GM23338 (cell line): ENCODE results near the gene FRK. TPM values are rescaled to one million over a fixed set of nuclear protein-coding genes. Genes with fewer than 3 reads are reported as not detected.

Source experiments
- ATAC-seq: fragments of 200-7000 bp; cut with Tn5 transposase; 3 replicates; pipeline ENCODE4 v1.9.1; 2020
- DNase-seq: peaks from one replicate; pipeline ENCODE4 v3.0.0-alpha.2; 2015; ENCODE audit warnings: low spot score
- H2AFZ ChIP-seq: fragments of 200-600 bp; sonication (generic); 2 replicates; pipeline ENCODE4 v1.8.0; 2016; ENCODE audit warnings: antibody characterized with exemption, mild to moderate bottlenecking, moderate library complexity
- H3F3A ChIP-seq: fragments of 200-600 bp; sonication (generic); replicated peaks from 2 replicates; pipeline ENCODE4 v1.8.0; 2017; ENCODE audit warnings: antibody characterized with exemption, mixed run types, low read depth
- H3K27ac ChIP-seq: fragments of 200-600 bp; sonication (generic); 2 replicates; pipeline ENCODE4 v1.6.1; 2016; ENCODE audit warnings: low read depth
- H3K27me3 ChIP-seq: fragments of 200-600 bp; sonication (generic); 2 replicates; pipeline ENCODE4 v1.8.0; 2016; ENCODE audit warnings: mild to moderate bottlenecking, mixed run types, moderate library complexity; ENCODE audit not compliant: insufficient read depth
- H3K36me3 ChIP-seq: fragments of 200-600 bp; sonication (generic); 2 replicates; pipeline ENCODE4 v1.8.0; 2016; ENCODE audit warnings: mild to moderate bottlenecking; ENCODE audit not compliant: insufficient read depth
- H3K4me1 ChIP-seq: fragments of 200-600 bp; sonication (generic); 2 replicates; pipeline ENCODE4 v1.8.0; 2016; ENCODE audit warnings: mild to moderate bottlenecking, moderate library complexity; ENCODE audit not compliant: insufficient read depth
- H3K4me2 ChIP-seq: fragments of 200-600 bp; sonication (generic); 2 replicates; pipeline ENCODE4 v1.7.1; 2017; ENCODE audit warnings: mixed run types
- H3K4me3 ChIP-seq: fragments of 200-600 bp; sonication (generic); 2 replicates; pipeline ENCODE4 v1.6.1; 2016; ENCODE audit warnings: mixed run types
- H3K79me2 ChIP-seq: fragments of 200-600 bp; sonication (generic); replicated peaks from 2 replicates; pipeline ENCODE4 v1.8.0; 2017; ENCODE audit warnings: mild to moderate bottlenecking; ENCODE audit not compliant: insufficient read depth
- H3K9me2 ChIP-seq: fragments of 200-600 bp; sonication (generic); 2 replicates; pipeline ENCODE4 v1.8.0; 2017; ENCODE audit not compliant: insufficient read depth
- H4K20me1 ChIP-seq: fragments of 200-600 bp; sonication (generic); replicated peaks from 2 replicates; pipeline ENCODE4 v1.8.0; 2017; ENCODE audit warnings: mild to moderate bottlenecking; ENCODE audit not compliant: insufficient read depth
- H3K27ac Mint-ChIP-seq: 2 replicates; pipeline ENCODE4 v1.8.0; 2020; ENCODE audit warnings: inconsistent platforms, mild to moderate bottlenecking, moderate library complexity, mixed read lengths
- H3K27me3 Mint-ChIP-seq: 3 replicates; pipeline ENCODE4 v1.8.0; 2022; ENCODE audit warnings: low read depth, mild to moderate bottlenecking, moderate library complexity, mixed read lengths, inconsistent platforms; ENCODE audit not compliant: insufficient read depth, poor library complexity
- H3K36me3 Mint-ChIP-seq: 3 replicates; pipeline ENCODE4 v1.8.0; 2021; ENCODE audit warnings: low read depth, mild to moderate bottlenecking, inconsistent platforms, moderate library complexity, mixed read lengths
- H3K4me1 Mint-ChIP-seq: 3 replicates; pipeline ENCODE4 v1.8.0; 2020; ENCODE audit warnings: mild to moderate bottlenecking, inconsistent platforms, mixed read lengths
- H3K4me3 Mint-ChIP-seq: 3 replicates; pipeline ENCODE4 v1.8.0; 2021; ENCODE audit warnings: moderate library complexity, mild to moderate bottlenecking, inconsistent platforms, mixed read lengths
- H3K9me3 Mint-ChIP-seq: 3 replicates; pipeline ENCODE4 v1.8.0; 2020; ENCODE audit warnings: moderate library complexity, mild to moderate bottlenecking, inconsistent platforms, mixed read lengths
- CREB1 ChIP-seq: fragments of 250-450 bp; sonication (Bioruptor Pico); IDR thresholded peaks from 2 replicates; pipeline ENCODE4 v1.5.0; 2020; ENCODE audit warnings: low read depth, mild to moderate bottlenecking, moderate library complexity
- CTCF ChIP-seq, 2 experiments: fragments of 200-600 bp in 1 of 2; sonication (generic) in 1 of 2; conservative IDR thresholded peaks; 2 replicates each; pipeline versions ENCODE4 v1.5.1 to v1.6.1; 2016 to 2017; ENCODE audit warnings: antibody characterized with exemption in 2 of 2, low read depth in 2 of 2, mild to moderate bottlenecking in 2 of 2, moderate library complexity in 1 of 2
- EZH2phosphoT487 ChIP-seq: fragments of 200-600 bp; sonication (generic); IDR thresholded peaks from one replicate; pipeline ENCODE4 v1.8.1; 2018; ENCODE audit warnings: antibody characterized with exemption; ENCODE audit not compliant: unreplicated experiment
- JUNB ChIP-seq: IDR thresholded peaks from one replicate; pipeline ENCODE4 v1.6.1; 2016; ENCODE audit warnings: antibody characterized with exemption; ENCODE audit not compliant: unreplicated experiment
- NANOG ChIP-seq: IDR thresholded peaks from 2 replicates; pipeline ENCODE4 v1.6.1; 2016; ENCODE audit warnings: antibody characterized with exemption, borderline replicate concordance
- POLR2AphosphoS5 ChIP-seq: IDR thresholded peaks from 2 replicates; pipeline ENCODE4 v1.6.1; 2016; ENCODE audit warnings: antibody characterized with exemption, low read depth
- STAT1 ChIP-seq: IDR thresholded peaks from one replicate; pipeline ENCODE4 v1.6.1; 2016; ENCODE audit warnings: antibody characterized with exemption; ENCODE audit not compliant: unreplicated experiment
- ZNF331 ChIP-seq: fragments of 250-450 bp; sonication (Bioruptor Pico); IDR thresholded peaks from 2 replicates; pipeline ENCODE4 v1.5.0; 2020; ENCODE audit warnings: low read depth, mild to moderate bottlenecking, moderate library complexity
- ZNF462 ChIP-seq: fragments of 250-450 bp; sonication (Bioruptor Pico); IDR thresholded peaks from 2 replicates; pipeline ENCODE4 v1.5.0; 2020; ENCODE audit warnings: mild to moderate bottlenecking, moderate library complexity
- long read RNA-seq: library from polyadenylated mRNA; unstranded; transcript quantifications from one replicate; pipeline ENCODE4 v2.0.0, GENCODE V29; 2020; ENCODE audit not compliant: unreplicated experiment
- polyA plus RNA-seq: library from polyadenylated mRNA; unstranded; fragments of >200 nt; fragmentation: Nextera tagmentation; extraction: Ambion mirVana; gene quantifications from 2 replicates; pipeline ENCODE4 v1.2.1, GENCODE V29; 2016
- total RNA-seq: library from RNA; depleted of rRNA; stranded (reverse); fragments of >200 nt; shearing (Covaris generic); gene quantifications from 2 replicates; pipeline ENCODE4 v1.2.3, GENCODE V29; 2014; rRNA removed

The FRK gene
- total RNA-seq (0.12 and 0.24 TPM in 2 replicates), polyA plus RNA-seq (0.05 and 0.06 TPM in 2 replicates)
- long read RNA-seq, result 0 reads

- no peak within 1 kb of the TSS for H3K4me3 ChIP-seq
- DNase-seq (peak; percentile 49), ATAC-seq (no peak; the same call in 2 of the 3 replicates)
- H3K36me3 ChIP-seq, result no peaks in the 10 kb centered on the region
- H3K27ac Mint-ChIP-seq, result peak within 1 kb of the TSS; percentile 10; the same call in 1 of the 2 replicates
- no peaks in the 10 kb centered on the region for H3K9me3 Mint-ChIP-seq
- no peaks in the 10 kb centered on the region for H3K36me3 Mint-ChIP-seq
- TF ChIP-seq CTCF (conservative IDR thresholded peaks at IDR 0.05; ENCODE audit: low read depth in 2 of 2) (peak in 1 of 2 experiments; percentile 45; a peak in 2 of 4 replicates), STAT1 (no peak)
- no peak within 1 kb of the TSS for H3K4me2 ChIP-seq
- no peak within 1 kb of the TSS for H3K27ac ChIP-seq
- H3K79me2 ChIP-seq, result no peaks in the 10 kb centered on the region
- H3K4me1 ChIP-seq, result peaks cover 9% of the 10 kb centered on the region
- no peaks in the 10 kb centered on the region for H3K27me3 ChIP-seq
- H3K4me1 Mint-ChIP-seq, result peaks cover 19% of the 10 kb centered on the region
- peaks cover 5% of the 10 kb centered on the region for H3K27me3 Mint-ChIP-seq
- no peak within 1 kb of the TSS for H3K4me3 Mint-ChIP-seq
- no peaks in the 10 kb centered on the region for H3F3A ChIP-seq
- no peaks in the 10 kb centered on the region for H3K9me2 ChIP-seq
- no peaks in the 10 kb centered on the region for H4K20me1 ChIP-seq
- peak within 1 kb of the TSS; percentile 72 for H2AFZ ChIP-seq
These were observed at the start of gene FRK for GRCh38 chr6:116060572-116061283. FRK (minus strand) TSS chr6:116060891; CDS start chr6:116060311, 580 bp downstream.

- H3K9me2 ChIP-seq, result no peaks in the 10 kb centered on the region
- H2AFZ ChIP-seq, result no peak overlapping the region
- H3K27ac ChIP-seq, result no peak overlapping the region
- peaks cover 38% of the 10 kb centered on the region for H3K4me1 ChIP-seq
- H3K27me3 ChIP-seq, result no peaks in the 10 kb centered on the region
- DNase-seq (no peak), ATAC-seq (no peak)
- H3K79me2 ChIP-seq, result peaks cover 17% of the 10 kb centered on the region; the same call in 1 of the 2 replicates
- peaks cover 57% of the 10 kb centered on the region for H3K4me1 Mint-ChIP-seq
- H3K27ac Mint-ChIP-seq, result peak overlapping the region; percentile 96
- no peaks in the 10 kb centered on the region for H3K9me3 Mint-ChIP-seq
- H3K27me3 Mint-ChIP-seq, result peaks cover 2% of the 10 kb centered on the region
- H3K36me3 ChIP-seq, result peaks cover 22% of the 10 kb centered on the region
- no peak overlapping the region for H3K4me2 ChIP-seq
- peaks cover 46% of the 10 kb centered on the region for H3K36me3 Mint-ChIP-seq
- no peak overlapping the region; the same call in 2 of the 3 replicates for H3K4me3 Mint-ChIP-seq
- no peak overlapping the region for H3K4me3 ChIP-seq
- 0 out of 2 replicates have a peak, but pooled peaks cover 3% of the 10 kb centered on the region for H4K20me1 ChIP-seq
- no peaks in the 10 kb centered on the region for H3F3A ChIP-seq
- TF ChIP-seq POLR2AphosphoS5 (no peak), JUNB (no peak), NANOG (no peak), CREB1 (CRISPR knock-in tag) (no peak), EZH2phosphoT487 (no peak), CTCF (conservative IDR thresholded peaks at IDR 0.05; ENCODE audit: low read depth in 2 of 2) (no peak), STAT1 (no peak), ZNF462 (CRISPR knock-in tag) (no peak), ZNF331 (no peak)
These were observed 48.1 kb upstream of the FRK start for GRCh38 chr6:116108836-116109235.
